PC-3 (cell line): ENCODE data around the gene GRP. TPM values are rescaled to one million over a fixed set of nuclear protein-coding genes. Genes with fewer than 3 reads are reported as not detected.

ENCODE experiments used
- ATAC-seq: fragments of 200-7000 bp; cut with Tn5 transposase; 2 replicates; pipeline ENCODE4 v1.9.1; 2020; ENCODE audit warnings: mild to moderate bottlenecking, moderate library complexity
- BruUV-seq: library from RNA; stranded (reverse); fragments of 400-500 nt; replicated peaks from 2 replicates; lab custom pipeline; 2021; lab: Mats Ljungman, UMichigan
- CTCF ChIA-PET: fragments of 300-600 bp; sonication (Branson Sonifier 250); formaldehyde crosslinking; loops from one replicate; lab custom pipeline; 2022; ENCODE audit warnings: antibody characterized with exemption; lab: Charles Lee
- POLR2A ChIA-PET: fragments of 300-600 bp; sonication (Branson Sonifier 250); formaldehyde crosslinking; loops from one replicate; lab custom pipeline; 2022; ENCODE audit warnings: antibody characterized with exemption; ENCODE audit not compliant: unreplicated experiment; lab: Charles Lee
- DNase-seq: peaks from one replicate; pipeline ENCODE4 v3.0.0-alpha.2; 2015
- H2AFZ ChIP-seq: fragments of 300-600 bp; sonication (generic); 2 replicates; pipeline ENCODE4 v1.6.0; 2016; ENCODE audit warnings: antibody characterized with exemption, low read length
- H3F3A ChIP-seq: fragments of 300-600 bp; sonication (generic); one replicate; pipeline ENCODE4 v1.6.0; 2017; ENCODE audit warnings: antibody characterized with exemption, low read length, control low read depth, mild to moderate bottlenecking; ENCODE audit not compliant: unreplicated experiment
- H3K27ac ChIP-seq: fragments of 300-600 bp; sonication (generic); 2 replicates; pipeline ENCODE4 v1.5.1; 2016; ENCODE audit warnings: mild to moderate bottlenecking, low read length
- H3K27me3 ChIP-seq: fragments of 300-600 bp; sonication (generic); 2 replicates; pipeline ENCODE4 v1.6.1; 2016; ENCODE audit warnings: low read length, mixed read lengths
- H3K36me3 ChIP-seq: fragments of 300-600 bp; sonication (generic); 2 replicates; pipeline ENCODE4 v1.6.1; 2016; ENCODE audit warnings: low read depth, mixed run types, low read length, mixed read lengths
- H3K4me1 ChIP-seq: fragments of 300-600 bp; sonication (generic); 2 replicates; pipeline ENCODE4 v1.5.1; 2016; ENCODE audit warnings: low read length; ENCODE audit not compliant: insufficient read depth
- H3K4me2 ChIP-seq: fragments of 300-600 bp; sonication (generic); 2 replicates; pipeline ENCODE4 v1.6.0; 2016; ENCODE audit warnings: low read length
- H3K4me3 ChIP-seq: fragments of 300-600 bp; sonication (generic); 2 replicates; pipeline ENCODE4 v1.5.1; 2016; ENCODE audit warnings: mild to moderate bottlenecking, low read length, mixed read lengths
- H3K79me2 ChIP-seq: fragments of 300-600 bp; sonication (generic); 2 replicates; pipeline ENCODE4 v1.6.1; 2017; ENCODE audit warnings: low read length, mixed read lengths
- H3K9ac ChIP-seq: fragments of 300-600 bp; sonication (generic); 2 replicates; pipeline ENCODE4 v1.6.0; 2016; ENCODE audit warnings: mild to moderate bottlenecking, low read length
- H3K9me2 ChIP-seq: fragments of 300-600 bp; sonication (generic); replicated peaks from 2 replicates; pipeline ENCODE4 v1.6.1; 2016; ENCODE audit warnings: mixed run types, low read length, mixed read lengths
- H3K9me3 ChIP-seq: fragments of 300-600 bp; sonication (generic); 2 replicates; pipeline ENCODE4 v1.6.1; 2016; ENCODE audit warnings: low read length, mixed read lengths
- H4K20me1 ChIP-seq: fragments of 300-600 bp; sonication (generic); 2 replicates; pipeline ENCODE4 v1.6.1; 2016; ENCODE audit warnings: low read length, mixed read lengths
- CTCF ChIP-seq: fragments of 300-600 bp; sonication (generic); conservative IDR thresholded peaks from 2 replicates; pipeline ENCODE4 v1.5.1; 2017; ENCODE audit warnings: antibody characterized with exemption, low read depth, mild to moderate bottlenecking, low read length
- EZH2 ChIP-seq: fragments of 300-600 bp; sonication (generic); IDR thresholded peaks from one replicate; pipeline ENCODE4 v1.6.1; 2017; ENCODE audit warnings: antibody characterized with exemption, mild to moderate bottlenecking, low read length; ENCODE audit not compliant: unreplicated experiment
- EZH2phosphoT487 ChIP-seq: fragments of 300-600 bp; sonication (generic); IDR thresholded peaks from 2 replicates; pipeline ENCODE4 v1.6.1; 2018; ENCODE audit warnings: mild to moderate bottlenecking, antibody characterized with exemption, low read length, borderline replicate concordance
- intact Hi-C: fragments of 100-400 bp; cut with micrococcal nuclease; formaldehyde crosslinking; loops from 2 replicates; pipeline ENCODE4 v1.9.0; 2023
- total RNA-seq: library from RNA; depleted of rRNA; stranded (reverse); fragments of >200 nt; gene quantifications from 2 replicates; pipeline ENCODE4 v1.2.3, GENCODE V29; 2014

Gene GRP
- total RNA-seq, 1 experiment from 2014 or later = not detected

- CTCF ChIA-PET = no interaction called here
- no peak overlapping the region for H3K4me3 ChIP-seq
- H3K27ac ChIP-seq = no peak overlapping the region
- TF ChIP-seq EZH2phosphoT487 (no peak), CTCF (no peak), EZH2 (no peak)
- ATAC-seq (no peak), DNase-seq (no peak)
- POLR2A ChIA-PET = interaction anchor here (0.7 kb wide), 2 partner anchors 14 to 652 kb away, joined by 4 to 8 read pairs; no protein-coding TSS in a partner anchor
- H3K9ac ChIP-seq = no peak overlapping the region
- intact Hi-C loops = no loop called here
- H3K27me3 ChIP-seq = peaks cover 47% of the 10 kb centered on the region
- no peaks in the 10 kb centered on the region for H3K4me1 ChIP-seq
- H3K79me2 ChIP-seq = no peaks in the 10 kb centered on the region
- no peak overlapping the region for H3K4me2 ChIP-seq
- H3F3A ChIP-seq = no peaks in the 10 kb centered on the region
- BruUV-seq = no TSS peak
- H3K9me2 ChIP-seq = no peaks in the 10 kb centered on the region
- no peaks in the 10 kb centered on the region for H4K20me1 ChIP-seq
- H3K36me3 ChIP-seq = no peaks in the 10 kb centered on the region
- no peak overlapping the region for H2AFZ ChIP-seq
- H3K9me3 ChIP-seq = no peaks in the 10 kb centered on the region
Observed at GRCh38 chr18:59274533-59274928, 54.6 kb downstream of the GRP start.

- no peaks in the 10 kb centered on the region for H3K9me2 ChIP-seq
- no peaks in the 10 kb centered on the region for H3K4me1 ChIP-seq
- intact Hi-C loops = no loop called here
- no peaks in the 10 kb centered on the region for H3K36me3 ChIP-seq
- no peak for TF ChIP-seq CTCF
- no peak for TF ChIP-seq EZH2phosphoT487
- no peak for TF ChIP-seq EZH2
- ChIA-PET POLR2A (interaction anchor here (0.7 kb wide), 1 partner anchor 13 kb away, joined by 8 read pairs; no protein-coding TSS in a partner anchor), CTCF (no interaction called here)
- H3K4me3 ChIP-seq = no peak overlapping the region
- DNase-seq (no peak), ATAC-seq (no peak)
- no peaks in the 10 kb centered on the region for H3F3A ChIP-seq
- H4K20me1 ChIP-seq = no peaks in the 10 kb centered on the region
- H3K27me3 ChIP-seq = peaks cover 38% of the 10 kb centered on the region
- no peak overlapping the region for H3K9ac ChIP-seq
- no peaks in the 10 kb centered on the region for H3K79me2 ChIP-seq
- no peak overlapping the region for H2AFZ ChIP-seq
- H3K27ac ChIP-seq = no peak overlapping the region
- BruUV-seq = no TSS peak
- H3K4me2 ChIP-seq = no peak overlapping the region
- no peaks in the 10 kb centered on the region for H3K9me3 ChIP-seq
Observed at GRCh38 chr18:59275406-59275949, 55.5 kb downstream of the GRP start.

DNA sequence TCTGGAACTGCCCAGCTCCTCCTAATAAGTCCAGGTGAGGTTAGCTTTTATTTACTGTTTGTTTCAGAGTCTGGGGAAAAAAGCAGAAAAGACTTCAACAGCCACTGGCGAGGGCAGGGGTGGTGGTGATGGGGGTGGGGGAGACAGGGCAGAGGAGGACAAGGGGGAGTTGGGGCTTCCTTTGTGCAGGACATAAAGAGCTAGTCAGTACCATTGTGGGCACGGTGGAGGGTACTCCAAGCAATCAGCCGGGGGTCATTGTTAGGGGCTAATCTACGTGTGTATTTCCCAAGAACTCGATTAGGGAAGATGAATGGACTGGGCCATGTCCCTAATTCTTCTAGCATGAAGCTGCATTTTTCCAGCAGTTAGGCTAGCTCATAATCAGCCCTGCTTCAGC, 56.1 kb downstream of the GRP start:
- Histone ChIP-seq H3K9ac (no peak overlapping the region), H3K4me2 (no peak overlapping the region), H3K4me1 (no peaks in the 10 kb centered on the region), H3K79me2 (no peaks in the 10 kb centered on the region), H3F3A (no peaks in the 10 kb centered on the region), H3K27ac (no peak overlapping the region), H3K27me3 (peaks cover 33% of the 10 kb centered on the region), H3K36me3 (no peaks in the 10 kb centered on the region), H3K9me2 (no peaks in the 10 kb centered on the region), H3K4me3 (no peak overlapping the region), H4K20me1 (no peaks in the 10 kb centered on the region), H2AFZ (no peak overlapping the region), H3K9me3 (no peaks in the 10 kb centered on the region)
- ChIA-PET POLR2A (interaction anchor here (0.7 kb wide), 1 partner anchor 1382 kb away, joined by 3 read pairs; no protein-coding TSS in a partner anchor), CTCF (no interaction called here)
- intact Hi-C loops = no loop called here
- TF ChIP-seq EZH2phosphoT487 (no peak), EZH2 (no peak), CTCF (no peak)
- no peak for DNase-seq
- ATAC-seq = no peak
- no TSS peak for BruUV-seq
